CD1c-positive myeloid dendritic cell (primary cell): Measurements from ENCODE around the gene CASP10.
A peak's percentile ranks its signal among the peaks of the same experiment; 100 is the strongest.

Experiments
- DNase-seq: peaks from one replicate; pipeline ENCODE4 v3.0.0-alpha.2; 2016; ENCODE audit errors: extremely low spot score

The CASP10 gene

DNA sequence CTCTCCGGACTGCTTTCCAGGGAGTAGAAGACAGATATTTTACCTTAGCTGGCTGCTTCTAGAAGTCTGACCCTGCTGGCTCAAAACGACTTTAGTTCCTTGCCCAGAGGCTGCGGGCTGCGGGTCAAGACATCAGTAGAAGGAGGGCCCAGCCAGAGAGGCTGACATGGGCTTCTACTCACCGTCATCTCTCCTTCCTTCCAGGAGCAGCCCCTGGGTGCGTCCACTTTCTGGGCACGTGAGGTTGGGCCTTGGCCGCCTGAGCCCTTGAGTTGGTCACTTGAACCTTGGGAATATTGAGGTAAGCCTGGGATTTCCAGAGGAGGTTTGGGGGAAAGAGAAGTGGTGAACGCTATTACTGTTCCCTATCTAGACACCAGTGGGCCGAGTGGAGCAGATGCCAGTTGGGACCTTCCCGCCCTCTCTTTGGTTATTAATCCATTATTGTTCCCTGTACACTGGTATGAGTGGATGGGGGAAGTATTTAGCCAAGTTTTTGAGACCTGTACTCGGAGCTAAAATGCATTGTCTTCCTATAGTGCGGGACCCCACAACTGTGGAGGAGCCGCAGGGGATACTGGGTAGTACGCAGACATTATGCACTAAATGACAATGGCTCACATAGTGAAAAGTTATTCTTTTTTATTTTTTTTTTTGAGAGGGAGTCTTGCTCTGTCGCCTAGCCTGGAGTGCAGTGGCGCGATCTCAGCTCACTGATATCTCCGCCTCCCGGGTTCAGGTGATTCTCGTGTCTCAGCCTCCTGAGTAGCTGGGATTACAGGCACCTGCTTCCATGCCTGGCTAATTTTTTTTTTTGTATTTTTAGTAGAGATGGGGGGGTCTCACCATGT lies 51.1 kb downstream of the CASP10 start:
- DNase-seq = peak; percentile 25

GRCh38 chr2:201234663-201235135 lies 51.8 kb downstream of the CASP10 start:
- DNase-seq = no peak

DNA sequence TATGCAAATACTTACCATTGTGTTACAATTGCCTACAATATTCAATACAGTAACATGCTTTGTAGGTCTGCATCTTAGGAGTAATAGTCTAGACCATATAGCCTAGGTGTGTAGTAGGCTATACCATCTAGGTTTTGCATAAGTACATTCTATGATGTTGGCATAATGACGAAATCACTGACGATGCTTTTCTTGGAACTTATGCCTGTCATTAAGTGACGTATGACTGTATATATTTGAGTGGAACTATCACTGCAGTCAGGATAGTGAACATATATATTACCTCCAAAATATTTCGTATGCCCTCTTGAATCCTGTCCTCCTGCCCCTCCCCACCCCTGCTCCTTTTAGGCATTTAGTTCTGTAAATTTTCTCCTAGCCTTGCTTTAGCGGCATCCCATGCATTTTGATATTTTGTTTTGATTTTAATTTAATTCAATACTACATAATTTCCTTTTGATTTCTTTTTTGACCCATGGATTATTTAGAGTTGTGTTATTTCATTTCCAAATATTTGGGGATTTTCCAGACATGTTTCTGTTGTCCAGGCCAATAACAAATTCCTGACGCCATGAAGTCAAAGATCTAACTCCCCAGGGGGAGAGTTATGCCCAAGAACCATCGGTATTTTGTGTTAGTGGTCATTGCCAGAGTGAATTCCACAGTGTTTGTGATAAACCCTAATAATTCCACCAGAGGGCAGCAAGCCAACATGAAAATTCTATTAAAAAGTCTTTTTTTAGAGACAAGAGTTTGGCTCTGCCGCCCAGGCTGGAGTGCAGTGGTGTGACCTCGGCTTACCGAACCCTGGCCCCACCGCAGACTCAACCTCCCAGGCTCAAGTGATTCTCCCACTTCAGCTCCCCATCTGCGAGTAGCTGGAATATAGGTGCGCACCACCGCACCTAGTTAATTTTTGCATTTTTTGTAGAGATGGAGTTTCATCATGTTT lies 53.2 kb downstream of the CASP10 start:
- DNase-seq = peak; percentile 88

DNA sequence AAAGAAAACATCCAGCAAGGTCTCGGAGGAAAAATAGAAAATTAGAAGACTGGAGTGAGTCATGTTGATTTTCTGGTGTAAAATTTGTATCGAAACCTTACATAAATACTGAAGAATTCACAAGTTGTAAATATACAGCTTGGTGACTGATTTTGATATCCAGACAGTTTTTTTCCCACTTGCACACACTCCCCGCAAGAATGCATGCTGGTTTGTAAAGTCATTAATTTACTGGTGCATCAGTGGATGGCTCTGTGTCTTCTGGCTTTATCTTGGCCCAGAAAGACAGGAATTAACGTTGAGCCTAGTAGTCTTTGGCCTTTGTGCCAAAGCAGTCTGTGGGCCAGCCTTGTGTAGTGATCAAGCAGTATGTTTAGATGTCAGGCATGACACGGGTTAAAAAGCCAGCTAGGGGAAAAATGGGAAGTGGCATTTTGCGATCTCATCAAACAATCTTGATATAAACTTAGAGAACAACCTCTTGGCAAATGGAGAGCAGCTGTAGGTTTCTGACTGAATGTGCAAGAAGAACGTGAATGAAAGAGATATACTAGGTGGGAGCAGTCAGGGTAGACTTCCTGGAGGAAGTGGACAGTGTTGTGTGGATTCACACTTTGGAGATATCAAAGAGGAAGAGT lies 54.7 kb downstream of the CASP10 start:
- peak; percentile 43 for DNase-seq

DNA sequence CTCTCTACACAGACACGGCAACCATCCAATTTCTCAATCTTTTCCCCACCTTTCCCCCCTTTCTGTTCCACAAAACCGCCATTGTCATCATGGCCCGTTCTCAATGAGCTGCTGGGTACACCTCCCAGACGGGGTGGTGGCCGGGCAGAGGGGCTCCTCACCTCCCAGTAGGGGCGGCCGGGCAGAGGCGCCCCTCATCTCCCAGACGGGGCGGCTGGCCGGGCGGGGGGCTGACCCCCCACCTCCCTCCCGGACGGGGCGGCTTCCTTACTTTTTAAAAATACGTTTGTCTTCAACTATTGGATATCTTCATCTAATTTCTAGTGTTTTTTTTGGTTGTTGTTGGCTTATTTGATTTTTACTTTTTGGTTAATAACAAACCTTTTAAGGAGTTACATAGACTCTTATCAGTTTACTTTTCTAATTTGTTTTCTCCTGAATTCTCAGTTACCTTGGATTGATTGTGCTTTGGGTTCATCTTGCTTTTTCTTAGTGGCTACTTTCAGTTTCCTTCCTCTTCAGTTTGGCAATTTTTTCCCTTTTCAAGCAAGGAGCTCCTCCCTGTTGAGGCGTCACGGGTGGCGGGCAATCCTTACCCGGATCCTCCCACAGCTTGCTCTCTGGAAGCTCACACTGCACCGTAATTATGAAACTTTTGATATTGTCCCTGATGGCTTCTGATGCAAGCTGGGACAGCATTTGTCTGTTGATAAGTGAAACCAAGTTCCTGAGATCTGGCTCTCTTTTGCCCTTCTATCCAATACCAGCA lies 56.4 kb downstream of the CASP10 start:
- peak; percentile 93 for DNase-seq

- peak; percentile 43 for DNase-seq
Measured at GRCh38 chr2:201242571-201243277, 59.8 kb downstream of the CASP10 start.

DNA sequence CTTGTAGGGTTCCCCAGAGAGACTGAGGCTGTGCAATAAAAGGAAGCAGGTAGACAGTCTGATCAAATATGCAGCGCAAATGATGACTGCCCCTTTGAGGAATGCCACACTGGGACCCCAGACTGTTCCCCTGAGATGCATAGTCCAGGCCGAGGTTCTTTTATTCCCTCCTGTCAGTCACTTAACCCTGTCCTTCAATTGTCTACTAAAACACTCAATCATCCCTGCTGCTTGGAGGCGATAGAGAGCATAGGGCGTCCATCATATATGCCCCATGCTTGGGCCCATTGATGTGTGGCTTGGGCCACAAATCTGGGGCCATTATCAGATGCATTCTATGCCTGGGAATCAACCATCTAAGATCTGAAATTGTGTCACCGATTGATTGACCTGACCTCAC lies 61.9 kb downstream of the CASP10 start:
- no peak for DNase-seq

- DNase-seq = peak; percentile 50
Measured at GRCh38 chr2:201246280-201246679, 63.3 kb downstream of the CASP10 start.

- DNase-seq = no peak
Measured at GRCh38 chr2:201248288-201248844, 65.4 kb downstream of the CASP10 start.

- no peak for DNase-seq
Measured at GRCh38 chr2:201249889-201250288, 66.9 kb downstream of the CASP10 start.

- no peak for DNase-seq
Measured at GRCh38 chr2:201250741-201251140, 67.8 kb downstream of the CASP10 start.

DNA sequence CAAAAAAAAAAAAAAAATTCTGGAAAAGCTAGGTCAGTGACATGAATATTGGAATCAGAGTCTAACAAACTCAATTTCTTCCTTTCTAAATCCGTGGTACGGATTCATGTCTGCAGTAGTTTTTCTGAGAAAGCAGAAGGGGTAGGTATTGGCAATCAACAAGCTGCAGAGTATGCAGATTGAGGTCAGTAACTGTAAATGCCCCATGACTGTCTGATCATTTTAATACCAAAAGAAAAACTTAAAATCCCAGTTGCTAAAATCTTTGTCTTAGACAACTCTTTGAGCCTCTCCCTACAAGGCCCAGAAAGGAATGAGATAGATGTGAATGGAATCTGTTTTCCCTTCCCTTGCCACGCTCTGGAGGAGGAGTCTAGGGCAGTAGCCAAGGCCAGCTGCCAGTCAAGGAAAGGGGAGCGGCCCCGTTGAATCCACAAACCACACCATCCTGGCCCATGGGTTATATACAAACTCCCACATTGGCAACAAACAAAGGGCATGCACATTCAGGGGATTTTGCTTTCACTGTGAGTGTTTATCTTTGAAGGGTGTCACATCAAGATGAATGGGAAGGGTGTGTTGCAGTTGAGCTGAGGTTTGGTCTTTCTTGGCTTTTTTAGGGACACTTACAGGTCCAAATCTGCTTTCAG lies 71.3 kb downstream of the CASP10 start:
- no peak for DNase-seq

- no peak for DNase-seq
Measured at GRCh38 chr2:201255408-201256033, 72.6 kb downstream of the CASP10 start.

GRCh38 chr2:201256082-201256481 lies 73.1 kb downstream of the CASP10 start:
- no peak for DNase-seq

DNA sequence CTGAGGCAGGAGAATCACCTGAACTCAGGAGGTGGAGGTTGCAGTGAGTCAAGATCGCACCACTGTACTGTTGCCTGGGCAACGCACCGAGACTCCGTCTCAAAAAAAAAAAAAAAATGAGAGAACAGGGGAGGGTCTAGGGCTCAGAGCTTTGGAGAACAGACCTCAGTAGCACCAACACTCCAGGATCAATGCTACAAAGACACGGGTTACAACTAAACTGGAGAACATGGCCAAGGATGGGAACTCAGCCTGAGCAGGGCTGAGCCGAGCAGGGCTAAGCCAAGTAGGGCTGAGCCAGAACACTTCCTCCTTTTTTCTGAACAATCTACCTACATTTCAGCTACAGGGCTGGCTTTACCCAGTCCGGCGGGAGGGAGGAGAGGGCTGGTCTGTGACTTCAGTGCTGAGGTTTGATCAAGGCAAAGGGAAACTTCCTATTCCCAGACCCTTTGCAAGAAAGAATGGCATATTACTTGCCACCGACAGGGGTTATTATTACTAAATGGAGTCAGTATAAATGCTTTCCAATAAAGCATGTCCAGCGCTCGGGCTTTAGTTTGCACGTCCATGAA lies 74.5 kb downstream of the CASP10 start:
- peak; percentile 78 for DNase-seq

DNA sequence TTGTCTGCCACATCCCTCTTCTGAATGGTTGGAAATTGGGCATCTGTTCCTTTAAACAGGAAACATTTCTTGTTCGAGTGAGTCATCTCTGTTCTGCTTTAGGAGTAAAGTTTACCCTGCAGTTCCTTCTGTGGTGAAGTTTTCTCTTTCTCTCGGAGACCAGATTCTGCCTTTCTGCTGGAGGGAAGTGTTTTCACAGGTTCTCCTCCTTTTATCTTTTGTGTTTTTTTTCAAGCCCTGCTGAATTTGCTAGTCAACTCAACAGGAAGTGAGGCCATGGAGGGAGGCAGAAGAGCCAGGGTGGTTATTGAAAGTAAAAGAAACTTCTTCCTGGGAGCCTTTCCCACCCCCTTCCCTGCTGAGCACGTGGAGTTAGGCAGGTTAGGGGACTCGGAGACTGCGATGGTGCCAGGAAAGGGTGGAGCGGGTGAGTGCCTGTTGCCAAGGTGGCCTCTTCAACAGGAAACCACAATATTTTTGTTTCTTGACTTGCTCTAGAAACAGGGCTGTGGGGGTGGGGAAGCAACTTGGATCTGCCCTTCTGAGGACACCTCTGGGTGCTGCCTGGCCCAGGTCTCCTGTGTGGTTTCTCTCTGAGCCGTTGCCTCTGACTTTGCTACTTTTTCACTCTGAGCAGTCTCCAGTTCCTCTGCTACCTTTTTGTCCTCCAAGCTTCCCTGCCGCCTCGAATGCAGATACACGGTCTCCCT lies 75.2 kb downstream of the CASP10 start:
- peak; percentile 85 for DNase-seq

DNA sequence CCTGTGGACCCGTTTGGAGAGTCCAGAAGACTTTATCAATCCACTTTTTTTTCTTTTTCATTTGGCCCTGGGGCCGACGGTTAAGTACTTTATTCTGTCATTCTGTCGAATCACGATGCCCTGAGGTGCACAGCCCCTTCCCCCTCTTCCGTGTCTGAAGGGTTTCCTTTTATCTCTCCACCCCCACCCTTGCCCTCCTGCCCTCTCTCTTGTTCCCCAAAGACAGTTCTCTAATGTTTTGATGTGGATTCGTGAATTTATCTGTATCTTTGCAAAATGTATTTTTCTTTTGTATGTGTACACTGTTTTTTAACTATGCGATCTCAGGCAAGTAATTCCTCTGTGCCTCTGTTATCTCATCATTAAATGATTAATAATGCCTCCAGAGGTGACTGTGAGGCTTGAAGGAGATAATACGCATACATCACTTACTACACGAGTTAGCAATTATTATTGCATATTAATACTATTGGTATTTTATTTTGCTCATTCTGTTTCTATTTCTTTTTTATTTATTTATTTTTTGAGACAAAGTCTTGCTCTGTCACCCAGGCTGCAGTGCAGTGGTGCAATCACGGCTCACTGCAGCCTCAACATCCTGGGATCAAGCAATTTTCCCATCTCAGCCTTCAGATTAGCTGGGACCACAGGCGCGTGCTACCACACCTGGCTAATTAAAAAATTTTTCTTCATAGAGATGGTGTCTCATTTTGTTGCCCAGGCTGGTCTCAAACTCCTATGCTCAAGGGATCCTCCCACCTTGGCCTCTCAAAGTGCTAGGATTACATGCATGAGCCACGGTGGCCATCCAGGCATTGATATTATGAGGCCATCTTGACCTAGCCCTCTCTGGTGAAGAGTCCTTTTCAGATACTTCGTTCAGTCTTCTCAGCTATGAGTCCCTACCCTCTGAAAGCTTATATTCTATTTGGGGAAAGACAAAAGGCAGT lies 76.0 kb downstream of the CASP10 start:
- DNase-seq = peak; percentile 51
